ENCODE data around the gene GPM6B.
A peak's percentile ranks its signal among the peaks of the same experiment; 100 is the strongest.
"Not testable (repeated sequence)": the region's sequence is repeated elsewhere in the genome, so short reads cannot be mapped to it uniquely, and the experiment has no call there.

GPM6B gene

DNA sequence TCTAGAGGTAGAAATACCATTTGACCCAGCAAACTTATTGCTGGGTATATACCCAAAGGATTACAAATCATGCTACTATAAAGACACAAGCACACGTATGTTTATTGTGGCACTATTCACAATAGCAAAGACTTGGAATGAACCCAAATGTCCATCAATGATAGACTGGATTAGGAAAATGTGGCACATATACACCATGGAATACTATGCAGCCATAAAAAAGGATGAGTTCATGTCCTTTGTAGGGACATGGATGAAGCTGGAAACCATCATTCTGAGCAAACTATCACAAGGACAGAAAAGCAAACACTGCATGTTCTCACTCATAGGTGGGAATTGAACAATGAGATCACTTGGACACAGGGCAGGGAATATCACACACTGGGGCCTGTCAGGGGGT, 86.4 kb downstream of the GPM6B start:
- DNase-seq (ENCODE audit: low spot score): not testable (repeated sequence)

DNA sequence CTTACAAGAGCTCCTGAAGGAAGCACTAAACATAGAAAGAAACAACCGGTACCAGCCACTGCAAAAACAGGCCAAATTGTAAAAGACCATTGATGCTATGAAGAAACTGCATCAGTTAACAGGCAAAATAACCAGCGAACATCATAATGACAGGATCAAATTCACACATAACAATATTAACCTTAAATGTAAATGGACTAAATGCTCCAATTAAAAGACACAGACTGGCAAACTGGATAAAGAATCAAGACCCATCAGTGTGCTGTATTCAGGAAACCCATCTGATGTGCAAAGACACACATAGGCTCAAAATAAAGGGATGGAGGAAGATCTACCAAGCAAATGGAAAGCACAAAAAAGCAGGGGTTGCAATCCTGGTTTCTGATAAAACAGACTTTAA, 90.3 kb downstream of the GPM6B start:
- not testable (repeated sequence) for DNase-seq (ENCODE audit: low spot score)

DNA sequence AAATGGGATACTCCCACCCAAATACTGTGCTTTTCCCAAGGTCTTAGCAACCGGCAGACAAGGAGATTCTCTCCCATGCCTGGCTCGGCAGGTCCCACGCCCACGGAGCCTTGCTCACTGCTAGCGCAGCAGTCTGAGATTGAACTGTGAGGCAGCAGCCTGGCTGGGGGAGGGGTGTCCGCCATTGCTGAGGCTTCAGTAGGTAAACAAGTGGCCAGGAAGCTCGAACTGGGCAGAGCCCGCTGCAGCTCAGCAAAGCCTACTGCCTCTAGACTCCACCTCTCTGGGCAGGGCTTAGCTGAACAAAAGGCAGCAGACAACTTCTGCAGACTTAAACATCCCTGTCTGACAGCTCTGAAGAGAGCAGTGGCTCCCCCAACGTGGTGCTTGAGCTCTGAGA, 92.0 kb downstream of the GPM6B start:
- DNase-seq (ENCODE audit: low spot score): not testable (repeated sequence)

DNA sequence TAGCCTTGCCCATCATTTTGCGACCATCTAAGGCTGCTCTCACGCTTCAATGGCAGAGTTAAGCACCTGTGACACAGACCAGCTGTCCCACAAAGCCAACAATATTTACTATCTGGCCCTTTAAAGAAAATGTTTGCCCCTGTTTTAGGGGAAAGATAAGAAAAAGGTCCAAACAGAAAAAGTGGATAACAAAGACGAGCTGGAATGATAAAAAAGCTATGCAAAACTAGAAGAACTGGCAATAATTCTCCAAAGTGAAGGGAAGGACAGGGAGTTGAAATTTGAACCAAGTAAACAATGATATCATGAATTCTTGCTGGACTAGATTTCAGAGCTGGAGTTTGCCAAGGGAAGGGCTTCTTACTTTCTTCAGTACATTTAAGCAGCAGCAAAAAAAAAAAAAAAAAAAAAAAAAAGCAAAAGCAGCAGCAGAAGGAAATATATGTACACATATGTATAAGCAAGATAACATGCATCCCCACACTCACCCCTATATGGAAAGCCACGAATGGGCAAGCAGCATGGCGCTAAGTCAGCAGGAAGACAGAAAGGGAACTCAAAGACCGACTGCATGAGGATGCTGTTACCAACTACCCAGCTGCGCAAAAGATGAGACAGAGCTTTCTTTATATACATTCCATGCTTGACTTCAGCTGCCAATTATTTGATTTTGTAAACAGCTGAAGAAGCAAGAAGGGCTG, 94.9 kb downstream of the GPM6B start:
- DNase-seq (ENCODE audit: low spot score): peak; percentile 7

DNA sequence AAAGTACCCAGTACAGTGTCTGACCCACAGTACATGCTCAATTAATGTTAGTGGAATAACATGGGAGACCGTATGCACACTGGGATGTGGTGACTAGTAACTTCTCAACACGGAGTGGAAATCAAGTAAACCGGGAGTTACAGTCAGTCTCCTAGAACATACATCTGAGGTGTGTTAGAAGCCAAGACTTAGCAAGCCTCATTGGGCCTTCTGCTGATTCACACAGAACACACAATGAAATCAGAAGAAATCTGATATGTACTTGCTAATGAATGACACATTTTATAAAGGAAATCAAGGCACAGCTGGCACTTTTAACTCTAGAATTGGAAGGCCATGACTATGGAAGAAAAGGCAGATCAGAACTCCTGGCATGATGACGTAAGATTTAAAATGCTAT, 95.5 kb downstream of the GPM6B start:
- no peak for DNase-seq (ENCODE audit: low spot score)

Data from putamen (tissue), 1 donor.